ENCODE data around the gene ENPEP. TPM values are rescaled to one million over a fixed set of nuclear protein-coding genes. Genes with fewer than 3 reads are reported as not detected.
"Not testable (repeated sequence)": the region's sequence is repeated elsewhere in the genome, so short reads cannot be mapped to it uniquely, and the experiment has no call there.

Gene ENPEP
- total RNA-seq = 10 to 100 TPM in 1 of 10 donors, 1 to 10 TPM in 9; 2.2 to 14.9 (median 3.5) TPM
- polyA plus RNA-seq = 1 to 10 TPM; 4.0 to 6.2 TPM
- long read RNA-seq, donor 1, full-length matches to known transcripts = 14 of 14 reads
- long read RNA-seq, donor 1, partial matches to known transcripts = 0 of 14 reads
- long read RNA-seq, donor 1, other reads (novel, unspliced or antisense) = 0 of 14 reads
- long read RNA-seq, donor 2, full-length matches to known transcripts = 12 of 16 reads
- long read RNA-seq, donor 2, partial matches to known transcripts = 4 of 16 reads
- long read RNA-seq, donor 2, other reads (novel, unspliced or antisense) = 0 of 16 reads
- long read RNA-seq, donor 3, full-length matches to known transcripts = 33 of 43 reads
- long read RNA-seq, donor 3, partial matches to known transcripts = 3 of 43 reads
- long read RNA-seq, donor 3, other reads (novel, unspliced or antisense) = 7 of 43 reads

GRCh38 chr4:110475881-110476818 is at the start of gene ENPEP:
TSS of gene ENPEP (plus strand) at chr4:110476155. CDS start at chr4:110476415, 260 bp downstream.
- peaks cover 0 to 14% (median 4%) of the 10 kb centered on the region in 9 donors for H3K4me1 ChIP-seq
- H3K27me3 ChIP-seq = peaks cover 0 to 3% (median 0%) of the 10 kb centered on the region in 7 donors
- TF ChIP-seq CTCF (IDR thresholded peaks at IDR 0.05) = no peak
- peak within 1 kb of the TSS; percentile 8 to 60 (median 52) for H3K4me3 ChIP-seq
- H3K9me3 ChIP-seq = no peaks in the 10 kb centered on the region
- 35 to 38% methylated on average over 39 of the region's 39 CpGs for WGBS, 2 donors
- intact Hi-C loops (cut with DNase I) = loop anchor here in 3 of 10 donors (10.0 kb wide), 2 partner anchors 111 to 121 kb away; no protein-coding TSS in a partner anchor
- DNase-seq = peak; percentile 44 to 60
- H3K36me3 ChIP-seq = no peaks in the 10 kb centered on the region
- peak; percentile 71 to 91 (median 82) for ATAC-seq
- H3K27ac ChIP-seq = peak within 1 kb of the TSS; percentile 31 to 81 (median 74)

GRCh38 chr4:110431805-110432204 is 44.1 kb upstream of the ENPEP start:
- ATAC-seq; H3K27me3 ChIP-seq; H3K4me3 ChIP-seq; H3K27ac ChIP-seq; intact Hi-C loops (cut with DNase I); H3K4me1 ChIP-seq; DNase-seq; H3K36me3 ChIP-seq: not testable (repeated sequence)
- peaks cover 0 to 47% (median 0%) of the 10 kb centered on the region in 11 donors for H3K9me3 ChIP-seq
- 52 to 60% methylated on average over 2 of the region's 2 CpGs for WGBS, 2 donors

GRCh38 chr4:110437292-110437691 is 38.7 kb upstream of the ENPEP start:
- H3K4me1 ChIP-seq; intact Hi-C loops (cut with DNase I); H3K36me3 ChIP-seq; H3K27ac ChIP-seq; H3K27me3 ChIP-seq; H3K4me3 ChIP-seq; DNase-seq; ATAC-seq: not testable (repeated sequence)
- peaks cover 0 to 15% (median 0%) of the 10 kb centered on the region in 11 donors for H3K9me3 ChIP-seq
- WGBS, 2 donors = 60 to 62% methylated on average over 3 of the region's 3 CpGs

- H3K36me3 ChIP-seq; H3K27me3 ChIP-seq; H3K4me1 ChIP-seq; DNase-seq; ATAC-seq; H3K27ac ChIP-seq; intact Hi-C loops (cut with DNase I); H3K4me3 ChIP-seq: not testable (repeated sequence)
- WGBS, 2 donors = 88 to 100% methylated on average over 1 of the region's 1 CpG
- H3K9me3 ChIP-seq = peaks cover 0 to 15% (median 0%) of the 10 kb centered on the region in 11 donors
Observed at GRCh38 chr4:110439209-110439608, 36.7 kb upstream of the ENPEP start.

- H3K4me3 ChIP-seq = no peak overlapping the region
- DNase-seq (no peak), ATAC-seq (no peak)
- no peaks in the 10 kb centered on the region for H3K9me3 ChIP-seq
- H3K36me3 ChIP-seq = no peaks in the 10 kb centered on the region
- peaks cover 0 to 4% (median 0%) of the 10 kb centered on the region in 7 donors for H3K27me3 ChIP-seq
- intact Hi-C loops (cut with DNase I) = no loop called here
- no peaks in the 10 kb centered on the region for H3K4me1 ChIP-seq
- WGBS, 2 donors = 61% methylated on average over 2 of the region's 2 CpGs
- no peak for TF ChIP-seq CTCF (IDR thresholded peaks at IDR 0.05)
- no peak overlapping the region for H3K27ac ChIP-seq
Observed at GRCh38 chr4:110442309-110442708, 33.6 kb upstream of the ENPEP start.
